Hematopoietic multipotent progenitor cell treated with erythropoietin and hydrocortisone succinate and interleukin-3 and kit ligand, for 6 days (in vitro differentiated cells): ENCODE data around the gene TSGA10IP.

Experiments used
- DNase-seq: peaks from one replicate; pipeline ENCODE4 v3.0.0-alpha.2; 2015

Gene TSGA10IP

GRCh38 chr11:65977621-65978390 lies 32.5 kb downstream of the TSGA10IP start:
- no peak for DNase-seq

GRCh38 chr11:65978391-65979238 lies 33.3 kb downstream of the TSGA10IP start:
- DNase-seq: no peak

- no peak for DNase-seq
These were observed 34.0 kb downstream of the TSGA10IP start for GRCh38 chr11:65979261-65979759.

GRCh38 chr11:65981101-65981740 lies 35.9 kb downstream of the TSGA10IP start:
- DNase-seq: no peak

- no peak for DNase-seq
These were observed 36.9 kb downstream of the TSGA10IP start for GRCh38 chr11:65981972-65982823.

- no peak for DNase-seq
These were observed 37.7 kb downstream of the TSGA10IP start for GRCh38 chr11:65982824-65983588.

GRCh38 chr11:65983589-65983987 lies 38.3 kb downstream of the TSGA10IP start:
- no peak for DNase-seq

- no peak for DNase-seq
These were observed 42.1 kb downstream of the TSGA10IP start for GRCh38 chr11:65987336-65987735.

- peak; percentile 98 for DNase-seq
These were observed 43.7 kb downstream of the TSGA10IP start for GRCh38 chr11:65988791-65989592.

GRCh38 chr11:65992056-65992455 lies 46.8 kb downstream of the TSGA10IP start:
- no peak for DNase-seq

- DNase-seq: peak; percentile 86
These were observed 52.0 kb downstream of the TSGA10IP start for GRCh38 chr11:65997286-65997685.

GRCh38 chr11:66001942-66002647 lies 56.8 kb downstream of the TSGA10IP start, which contains the start of the genes BANF1 and EIF1AD:
Gene BANF1, plus strand, starts transcription at chr11:66002503. Its CDS starts 748 bp downstream, at chr11:66003251.
Gene EIF1AD, minus strand, starts transcription at chr11:66002157. Its CDS starts 1,768 bp downstream, at chr11:66000389.
- peak; percentile 99 for DNase-seq

- DNase-seq: peak; percentile 56
These were observed 57.5 kb downstream of the TSGA10IP start for GRCh38 chr11:66002648-66003225.

GRCh38 chr11:66003291-66003690 lies 58.0 kb downstream of the TSGA10IP start:
- peak; percentile 35 for DNase-seq

GRCh38 chr11:66004186-66004585 lies 58.9 kb downstream of the TSGA10IP start:
- DNase-seq: no peak

- peak; percentile 5 for DNase-seq
These were observed 61.0 kb downstream of the TSGA10IP start for GRCh38 chr11:66006134-66006890.

- DNase-seq: no peak
These were observed 61.6 kb downstream of the TSGA10IP start for GRCh38 chr11:66006891-66007176.

- peak; percentile 35 for DNase-seq
These were observed 61.9 kb downstream of the TSGA10IP start for GRCh38 chr11:66007201-66007634.

GRCh38 chr11:66008095-66008467 lies 62.8 kb downstream of the TSGA10IP start:
- peak; percentile 2 for DNase-seq
